CD4-positive, alpha-beta T cell (primary cell): ENCODE results near the gene GABRD. TPM values are rescaled to one million over a fixed set of nuclear protein-coding genes. Genes with fewer than 3 reads are reported as not detected.

ENCODE experiments used
- ATAC-seq: fragments of 200-7000 bp; cut with Tn5 transposase; one replicate; pipeline ENCODE4 v1.10.0; 2022; ENCODE audit warnings: mild to moderate bottlenecking; ENCODE audit not compliant: poor library complexity
- CTCF ChIA-PET: fragments of 350-600 bp; sonication (Branson Sonifier 250); formaldehyde crosslinking; loops from one replicate; lab custom pipeline; 2021; ENCODE audit warnings: antibody characterized with exemption, inconsistent platforms; lab: Charles Lee
- POLR2A ChIA-PET: fragments of 350-600 bp; sonication (Branson Sonifier 250); formaldehyde crosslinking; loops from one replicate; lab custom pipeline; 2021; ENCODE audit warnings: antibody characterized with exemption, inconsistent platforms; lab: Charles Lee
- DNase-seq, 14 experiments: peaks; one replicate each; pipeline ENCODE4 v3.0.0-alpha.2; 2013 to 2020; ENCODE audit warnings: mixed read lengths in 2 of 14
- H3K27ac ChIP-seq, 2 donors: one replicate each; pipeline versions ENCODE4 v1.5.1 to v1.7.0; 2013; ENCODE audit warnings: low read length in 2 of 2, low read depth in 1 of 2, mild to moderate bottlenecking in 1 of 2
- H3K27me3 ChIP-seq, 2 experiments: 1 replicate in 1 of 2; 2 replicates in 1 of 2; pipeline versions ENCODE4 v1.6.1 to v1.7.0; 2013; ENCODE audit warnings: low read length in 2 of 2, control low read depth in 1 of 2, mild to moderate bottlenecking in 1 of 2, moderate library complexity in 1 of 2; ENCODE audit not compliant: insufficient read depth in 2 of 2, control insufficient read depth in 1 of 2
- H3K36me3 ChIP-seq: one replicate; pipeline ENCODE4 v1.6.1; 2013; ENCODE audit warnings: low read length, control low read depth; ENCODE audit not compliant: insufficient read depth
- H3K4me1 ChIP-seq: one replicate; pipeline ENCODE4 v1.6.1; 2013; ENCODE audit warnings: low read length, control low read depth; ENCODE audit not compliant: insufficient read depth
- H3K4me3 ChIP-seq: one replicate; pipeline ENCODE4 v1.5.1; 2013; ENCODE audit warnings: mild to moderate bottlenecking, low read length, moderate library complexity
- H3K9me3 ChIP-seq, 2 experiments: 1 replicate in 1 of 2; 2 replicates in 1 of 2; pipeline versions ENCODE4 v1.6.1 to v1.7.0; 2013; ENCODE audit warnings: low read length in 2 of 2, mild to moderate bottlenecking in 2 of 2, control low read depth in 1 of 2, moderate library complexity in 1 of 2; ENCODE audit not compliant: control insufficient read depth in 1 of 2, insufficient read depth in 1 of 2
- H3K27ac Mint-ChIP-seq: one replicate; pipeline ENCODE4 v1.8.0; 2020; ENCODE audit warnings: mixed read lengths
- H3K27me3 Mint-ChIP-seq: one replicate; pipeline ENCODE4 v1.8.0; 2021; ENCODE audit warnings: mixed read lengths
- H3K36me3 Mint-ChIP-seq: one replicate; pipeline ENCODE4 v1.8.0; 2021; ENCODE audit warnings: low read depth, mixed read lengths
- H3K4me1 Mint-ChIP-seq: one replicate; pipeline ENCODE4 v1.8.0; 2021; ENCODE audit warnings: low read depth, mixed read lengths
- H3K4me3 Mint-ChIP-seq: one replicate; pipeline ENCODE4 v1.8.0; 2020; ENCODE audit warnings: mild to moderate bottlenecking, mixed read lengths
- H3K9me3 Mint-ChIP-seq: one replicate; pipeline ENCODE4 v1.8.0; 2020; ENCODE audit warnings: mixed read lengths
- CTCF ChIP-seq: fragments of 200-600 bp; IDR thresholded peaks from one replicate; pipeline ENCODE4 v1.8.0; 2022; ENCODE audit warnings: antibody characterized with exemption, mild to moderate bottlenecking
- intact Hi-C, 2 experiments: fragments of 100-400 bp; cut with DNase I in 1 of 2; cut with micrococcal nuclease in 1 of 2; formaldehyde crosslinking; loops; one replicate each; pipeline versions ENCODE4 v1.15.1 to v1.9.0; 2023 to 2025; cut with DNase I, micrococcal nuclease
- total RNA-seq, 174 experiments: library from RNA in 2 of 174; stranded (reverse) in 2 of 174; gene quantifications; one replicate each; pipeline ENCODE4 v1.2.3 and lab custom pipeline; 2021 to 2026

Gene GABRD
- total RNA-seq, 2 experiments from 2014 or later: 0.38 to 0.42 TPM

GRCh38 chr1:1973716-1974642 lies 45.2 kb upstream of the GABRD start:
- Mint-ChIP-seq H3K36me3 (no peaks in the 10 kb centered on the region), H3K4me1 (no peaks in the 10 kb centered on the region), H3K27ac (no peak overlapping the region), H3K4me3 (no peak overlapping the region), H3K9me3 (no peaks in the 10 kb centered on the region), H3K27me3 (no peaks in the 10 kb centered on the region)
- H3K27me3 ChIP-seq: peaks cover 0 to 3% of the 10 kb centered on the region in 2 experiments
- no peaks in the 10 kb centered on the region for H3K4me1 ChIP-seq
- ChIA-PET POLR2A (no interaction called here), CTCF (no interaction called here)
- intact Hi-C loops: no loop called here
- H3K27ac ChIP-seq: no peak overlapping the region
- no peak for TF ChIP-seq CTCF
- no peak for ATAC-seq
- H3K9me3 ChIP-seq: peaks cover 0 to 30% of the 10 kb centered on the region in 2 experiments
- no peak overlapping the region for H3K4me3 ChIP-seq
- H3K36me3 ChIP-seq: no peaks in the 10 kb centered on the region
- DNase-seq: peak in 1 of 14 experiments; percentile 10

- Mint-ChIP-seq H3K4me3 (no peak overlapping the region), H3K27me3 (no peaks in the 10 kb centered on the region)
These were observed 44.3 kb upstream of the GABRD start for GRCh38 chr1:1974834-1975233.

GRCh38 chr1:1975535-1975934 lies 43.6 kb upstream of the GABRD start:
- intact Hi-C loops: no loop called here
- Histone ChIP-seq H3K4me3 (no peak overlapping the region), H3K9me3 (peaks cover 0 to 31% of the 10 kb centered on the region in 2 experiments), H3K4me1 (no peaks in the 10 kb centered on the region), H3K27ac (no peak overlapping the region), H3K27me3 (peaks cover 0 to 3% of the 10 kb centered on the region in 2 experiments), H3K36me3 (no peaks in the 10 kb centered on the region)
- Mint-ChIP-seq H3K36me3 (no peaks in the 10 kb centered on the region), H3K27me3 (no peaks in the 10 kb centered on the region), H3K27ac (no peak overlapping the region), H3K9me3 (no peaks in the 10 kb centered on the region), H3K4me1 (no peaks in the 10 kb centered on the region), H3K4me3 (no peak overlapping the region)
- ChIA-PET POLR2A (no interaction called here), CTCF (no interaction called here)
- ATAC-seq: no peak
- no peak for TF ChIP-seq CTCF
- no peak for DNase-seq

More at GRCh38 chr1:1974834-1975233, 44.3 kb upstream of the GABRD start:
- Mint-ChIP-seq H3K27ac (no peak overlapping the region), H3K36me3 (no peaks in the 10 kb centered on the region), H3K9me3 (no peaks in the 10 kb centered on the region), H3K4me1 (no peaks in the 10 kb centered on the region)
- Histone ChIP-seq H3K9me3 (peaks cover 0 to 32% of the 10 kb centered on the region in 2 experiments), H3K36me3 (no peaks in the 10 kb centered on the region), H3K4me1 (no peaks in the 10 kb centered on the region), H3K27me3 (peaks cover 0 to 3% of the 10 kb centered on the region in 2 experiments), H3K27ac (no peak overlapping the region), H3K4me3 (no peak overlapping the region)
- DNase-seq (peak in 1 of 14 experiments; percentile 8), ATAC-seq (no peak)
- intact Hi-C loops: no loop called here
- no peak for TF ChIP-seq CTCF
- POLR2A ChIA-PET: no interaction called here
- CTCF ChIA-PET: no interaction called here
